AG20443 (cell line): ENCODE data around the gene TSPYL4.

Experiments used
- DNase-seq: peaks from one replicate; pipeline ENCODE4 v3.0.0; 2012; ENCODE audit warnings: low spot score, mixed read lengths

Gene TSPYL4

DNA sequence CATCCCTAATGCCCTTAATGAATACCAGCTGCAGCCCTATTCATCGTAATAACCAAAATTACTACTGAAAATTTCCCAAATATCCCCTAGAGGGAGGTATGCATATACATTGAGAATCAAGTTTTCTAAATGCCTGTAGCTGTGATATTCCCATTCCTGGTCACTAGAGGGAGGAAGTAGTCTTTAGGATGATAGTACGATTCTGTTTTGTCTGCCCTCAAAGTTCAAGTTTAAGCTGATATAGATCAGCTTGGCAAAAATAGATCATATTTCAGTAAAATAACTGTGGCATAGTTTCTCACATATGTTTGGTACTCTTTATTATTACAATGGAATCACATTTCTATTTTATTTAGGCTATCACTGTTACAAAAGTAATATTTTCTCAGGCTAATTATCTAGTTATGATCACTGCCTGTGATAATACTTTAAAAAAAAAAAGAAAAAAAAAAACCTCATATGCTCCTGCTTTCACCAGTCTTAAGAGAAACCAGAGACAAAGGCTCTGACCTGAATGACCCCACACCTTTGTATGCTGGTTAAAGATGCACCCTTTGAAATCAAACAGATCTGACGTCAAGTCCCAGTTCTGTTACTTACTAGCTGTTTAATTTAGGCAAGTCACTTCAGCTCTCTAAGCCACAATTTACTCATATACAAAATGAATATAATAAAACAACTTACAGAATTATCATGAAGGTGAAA, 14.9 kb upstream of the TSPYL4 start:
- peak; percentile 56 for DNase-seq

GRCh38 chr6:116267836-116268588, 14.1 kb upstream of the TSPYL4 start:
- DNase-seq = no peak

GRCh38 chr6:116266803-116267202, 12.9 kb upstream of the TSPYL4 start:
- DNase-seq = no peak

DNA sequence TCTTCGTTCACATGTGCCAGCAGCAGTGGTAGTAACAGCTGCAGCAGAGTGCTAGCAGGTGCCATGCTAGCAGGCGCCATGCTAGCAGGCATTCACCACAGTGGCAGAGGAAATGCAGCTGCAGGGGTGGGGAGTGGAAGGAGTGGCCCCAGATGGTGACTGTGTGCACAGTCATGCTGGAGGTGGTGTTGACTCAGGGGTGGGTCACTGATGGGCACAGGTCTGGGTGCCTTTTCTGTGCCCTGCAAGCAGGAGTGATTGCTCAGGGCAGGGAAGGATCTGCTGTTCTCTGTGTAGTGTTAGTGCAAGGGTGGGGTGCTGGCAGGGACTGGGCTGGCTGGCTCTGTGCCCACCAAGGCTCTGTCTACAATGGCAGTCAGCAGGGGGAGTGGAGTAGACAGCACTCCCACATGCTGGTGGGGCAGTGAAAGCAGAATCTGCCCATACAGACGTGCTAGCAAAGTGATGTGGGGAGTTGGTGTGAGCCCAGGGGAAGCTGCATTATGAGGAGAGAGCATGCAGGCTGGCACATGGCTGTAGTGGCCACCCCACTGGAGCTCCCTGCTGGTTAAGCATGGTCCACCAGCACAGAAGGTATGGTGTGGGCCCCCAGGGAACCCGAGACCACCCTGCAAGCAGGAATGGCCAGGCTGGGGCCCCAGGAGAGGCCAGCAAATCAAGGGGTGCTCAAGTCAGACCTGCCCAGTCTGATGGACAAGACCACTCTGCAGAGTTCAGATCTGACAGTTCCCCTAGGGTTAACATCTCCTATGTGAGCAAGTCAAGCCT, 11.4 kb upstream of the TSPYL4 start:
- DNase-seq = no peak

DNA sequence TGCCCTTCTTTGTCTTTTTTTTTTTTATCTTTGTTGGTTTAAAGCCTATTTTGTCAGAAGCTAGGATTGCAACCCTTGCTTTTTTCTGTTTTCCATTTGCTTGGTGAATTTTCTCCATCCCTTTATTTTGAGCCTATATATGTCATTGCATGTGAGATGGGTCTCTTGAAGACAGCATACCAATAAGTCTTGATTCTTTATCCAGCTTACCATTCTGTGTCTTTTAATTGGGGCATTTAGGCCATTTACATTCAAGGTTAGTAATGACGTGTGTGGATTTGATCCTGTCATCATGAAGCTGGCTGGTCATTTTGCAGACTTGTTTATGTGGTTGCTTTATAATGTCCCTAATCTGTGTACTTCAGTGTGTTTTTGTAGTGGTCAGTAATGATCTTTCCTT, 9.5 kb upstream of the TSPYL4 start:
- DNase-seq = no peak

DNA sequence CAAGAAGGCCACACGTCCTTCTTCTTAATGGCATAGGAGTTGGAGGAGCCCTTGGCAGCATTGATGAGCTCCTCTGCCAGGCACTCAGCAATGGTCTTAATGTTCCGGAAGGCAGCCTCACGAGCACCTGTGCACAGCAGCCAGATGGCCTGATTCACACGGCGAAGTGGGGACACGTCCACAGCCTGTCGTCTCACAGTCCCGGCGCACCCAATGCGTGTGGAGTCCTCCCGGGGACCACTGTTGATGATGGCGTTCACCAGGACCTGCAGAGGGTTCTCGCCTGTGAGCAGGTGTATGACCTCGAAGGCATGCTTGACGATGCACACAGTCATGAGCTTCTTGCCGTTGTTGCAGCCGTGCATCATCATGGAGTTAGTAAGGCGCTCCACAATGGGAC, 4.6 kb upstream of the TSPYL4 start:
- no peak for DNase-seq

DNA sequence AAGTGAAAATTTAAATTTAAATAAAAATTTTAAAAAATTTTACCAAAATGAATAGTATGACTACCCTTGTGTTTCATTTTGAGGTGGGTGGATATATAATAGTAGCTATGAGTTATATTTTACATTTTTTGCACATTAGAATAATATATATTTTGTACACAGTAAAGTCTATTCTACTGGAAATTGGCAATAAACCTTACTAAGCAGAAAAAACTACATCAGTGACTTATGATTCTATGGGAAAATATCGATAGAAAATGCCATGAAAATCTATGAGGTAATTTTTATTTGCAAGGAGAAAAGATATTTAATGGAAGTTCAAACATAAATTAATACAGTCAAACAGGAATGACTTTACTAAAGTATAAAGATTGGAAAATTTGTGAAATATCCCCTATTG, 2.8 kb upstream of the TSPYL4 start:
- DNase-seq = no peak

- no peak for DNase-seq
Measured at GRCh38 chr6:116255246-116255800, 1.4 kb upstream of the TSPYL4 start.

DNA sequence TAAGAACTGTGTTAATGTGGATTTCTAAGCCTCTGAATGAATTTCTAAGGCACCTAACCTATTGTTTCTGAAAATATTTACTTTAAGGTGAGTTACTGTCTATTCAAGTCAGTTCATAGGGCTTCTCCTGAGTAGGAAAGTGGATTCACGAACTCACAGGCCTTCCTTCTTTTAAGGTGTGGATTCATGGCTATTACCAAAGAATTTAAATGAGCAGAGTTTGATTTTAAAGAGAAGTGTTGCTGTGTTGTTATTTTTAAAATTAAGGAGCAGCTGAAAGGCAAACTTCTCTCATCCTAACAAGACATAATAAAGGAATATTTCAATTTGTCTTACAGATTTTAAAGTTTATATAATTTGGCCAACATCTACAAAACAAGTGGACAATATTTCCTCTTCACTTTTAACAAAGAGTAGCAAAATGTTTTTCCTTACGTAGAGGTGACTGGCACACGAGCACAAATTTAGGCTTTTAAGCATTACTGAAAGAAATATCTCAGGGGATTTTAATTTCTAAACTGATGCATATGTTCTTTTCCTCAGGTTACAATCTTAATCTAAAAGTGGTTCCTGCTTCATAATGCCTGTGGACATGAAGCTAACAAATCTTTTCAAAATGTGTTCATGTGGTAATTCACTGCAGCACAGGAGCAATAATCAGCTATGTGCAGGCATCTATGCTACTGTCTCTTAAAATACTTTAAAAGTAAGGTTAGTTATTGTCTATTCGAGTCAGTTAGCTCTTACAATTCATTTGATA, 602 bp upstream of the TSPYL4 start:
- no peak for DNase-seq

- DNase-seq = no peak
Measured at GRCh38 chr6:116253188-116253504, 729 bp downstream of the TSPYL4 start.

GRCh38 chr6:116251568-116252384, 2.1 kb downstream of the TSPYL4 start:
- DNase-seq = peak; percentile 67

DNA sequence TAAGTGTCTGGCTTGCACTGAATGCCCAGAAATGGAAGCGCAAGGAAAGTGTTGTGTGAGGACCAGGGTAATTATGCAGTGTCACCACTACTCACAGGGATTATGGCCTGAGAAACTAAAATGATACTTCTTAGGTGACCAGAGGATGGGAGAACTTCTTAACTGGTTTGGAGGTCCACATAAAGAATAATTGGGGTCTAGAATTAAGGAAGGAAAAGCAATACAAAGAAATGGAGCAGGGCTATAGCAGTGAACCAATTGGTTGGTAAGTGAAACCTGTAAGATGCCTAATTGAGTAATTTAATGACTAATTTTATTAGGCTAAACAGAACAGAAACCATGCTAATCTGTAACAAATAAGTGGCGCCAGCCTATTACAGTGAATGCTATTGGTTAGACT, 5.3 kb downstream of the TSPYL4 start:
- no peak for DNase-seq

- DNase-seq = no peak
Measured at GRCh38 chr6:116247285-116247684, 6.6 kb downstream of the TSPYL4 start.

DNA sequence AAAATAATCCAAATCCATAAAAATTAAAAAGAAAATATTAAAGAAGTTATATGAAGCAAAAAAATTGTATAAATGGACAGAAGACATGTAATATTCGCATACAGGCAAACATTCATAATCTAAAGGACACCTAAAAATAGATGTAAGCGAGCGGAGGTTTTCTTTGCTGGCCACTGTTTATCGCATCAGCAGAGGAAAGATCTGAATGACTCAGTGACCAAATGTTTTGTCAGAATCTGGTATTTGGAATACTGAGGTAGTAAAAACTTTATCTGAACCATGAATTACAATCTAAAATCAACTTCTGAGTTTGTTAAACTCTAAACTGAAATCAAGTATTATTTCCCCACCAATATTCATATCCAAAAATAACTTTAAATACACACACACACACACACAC, 7.8 kb downstream of the TSPYL4 start:
- peak; percentile 32 for DNase-seq

GRCh38 chr6:116244284-116244683, 9.6 kb downstream of the TSPYL4 start:
- no peak for DNase-seq

GRCh38 chr6:116239856-116240255, 14.0 kb downstream of the TSPYL4 start:
- no peak for DNase-seq

GRCh38 chr6:116239256-116239655, 14.6 kb downstream of the TSPYL4 start:
- DNase-seq = no peak

- no peak for DNase-seq
Measured at GRCh38 chr6:116238083-116238482, 15.8 kb downstream of the TSPYL4 start.

GRCh38 chr6:116234689-116235088, 19.2 kb downstream of the TSPYL4 start:
- DNase-seq = no peak

DNA sequence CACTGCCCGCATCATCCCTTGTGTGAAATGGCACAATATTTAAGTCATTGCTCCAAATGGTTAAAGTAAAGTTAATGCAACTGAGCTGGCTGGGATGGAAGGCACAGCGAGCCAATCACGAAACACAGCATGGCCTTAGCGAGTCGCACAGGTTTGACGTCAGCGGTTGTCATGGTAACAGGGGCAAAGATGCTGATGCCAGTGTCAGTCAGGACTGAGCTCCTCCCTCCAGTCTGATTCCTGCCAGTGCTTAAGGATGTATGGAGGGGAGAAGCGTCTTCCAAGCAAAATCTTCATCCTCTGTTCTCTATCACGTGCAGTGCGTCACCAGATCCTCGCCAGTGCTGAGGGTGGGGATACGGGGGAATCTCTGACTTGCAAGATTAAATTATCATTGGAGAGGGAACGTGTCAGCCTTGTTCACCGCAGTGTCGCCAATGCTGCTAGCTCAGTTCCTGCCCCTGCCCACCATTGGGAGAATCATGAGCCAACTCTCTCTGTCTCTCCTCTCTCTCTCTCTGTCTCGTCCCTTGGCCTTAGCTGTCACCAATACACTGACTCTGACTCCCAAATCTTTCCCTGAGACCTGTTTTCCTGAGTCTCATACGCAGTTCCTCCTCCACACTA, 24.5 kb downstream of the TSPYL4 start:
- DNase-seq = peak; percentile 87

DNA sequence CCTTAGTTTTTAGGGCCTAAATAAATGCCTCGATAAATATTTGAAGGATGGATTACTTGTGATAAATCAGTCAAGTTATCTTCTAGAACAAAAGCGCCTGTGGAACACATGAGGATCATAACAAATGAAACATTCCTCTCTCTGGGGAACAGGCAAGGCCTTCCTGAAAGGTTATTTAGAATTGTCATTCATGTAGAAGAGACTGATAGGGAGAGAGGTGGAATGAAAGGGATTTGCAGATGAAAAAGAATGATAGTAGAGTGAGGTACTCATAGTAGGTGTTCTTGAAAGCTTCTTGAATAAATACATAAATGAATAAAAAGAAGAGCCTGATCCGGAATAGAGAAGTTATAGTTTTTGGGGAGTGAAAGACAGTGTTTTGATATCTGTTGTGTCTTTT, 30.5 kb downstream of the TSPYL4 start:
- DNase-seq = no peak
